Sigmoid colon (tissue), 4 donors: Measurements from ENCODE around the gene NLGN1.

Experiments
- EP300 ChIP-seq, 4 donors: sonication (generic); formaldehyde crosslinking; IDR thresholded peaks; one replicate each; pipeline ENCODE4 v1.6.1; 2017; ENCODE audit warnings: antibody characterized with exemption in 4 of 4
- TF ChIP-seq, protein P1 (sequence below), 4 experiments: fragments of 450-650 bp in 3 of 4; fragments of 200-600 bp in 1 of 4; IDR thresholded peaks; one replicate each; pipeline ENCODE4 v1.5.1; 2016 to 2019; ENCODE audit warnings: antibody characterized with exemption in 4 of 4, mild to moderate bottlenecking in 3 of 4, moderate library complexity in 2 of 4

DNA sequence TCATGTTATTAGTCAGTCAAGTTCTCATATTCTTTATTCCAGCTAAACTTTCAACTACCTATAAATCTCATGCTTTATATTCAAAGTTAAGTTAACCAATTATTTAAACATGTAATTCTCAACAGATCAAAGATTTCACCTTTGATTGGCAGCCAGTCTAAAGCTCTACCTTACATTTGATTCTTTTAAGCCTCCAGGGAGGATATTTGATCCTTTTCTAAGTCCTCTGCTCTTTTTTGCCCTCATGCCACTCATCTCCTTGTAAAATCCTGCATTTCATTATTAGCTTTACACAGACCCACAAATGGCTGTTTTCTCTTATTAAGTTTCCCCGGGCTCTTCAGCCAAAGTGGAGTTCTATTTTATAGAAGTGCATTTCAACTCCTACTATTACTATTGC is 134.1 kb downstream of the NLGN1 start:
- TF ChIP-seq, protein P1, sequence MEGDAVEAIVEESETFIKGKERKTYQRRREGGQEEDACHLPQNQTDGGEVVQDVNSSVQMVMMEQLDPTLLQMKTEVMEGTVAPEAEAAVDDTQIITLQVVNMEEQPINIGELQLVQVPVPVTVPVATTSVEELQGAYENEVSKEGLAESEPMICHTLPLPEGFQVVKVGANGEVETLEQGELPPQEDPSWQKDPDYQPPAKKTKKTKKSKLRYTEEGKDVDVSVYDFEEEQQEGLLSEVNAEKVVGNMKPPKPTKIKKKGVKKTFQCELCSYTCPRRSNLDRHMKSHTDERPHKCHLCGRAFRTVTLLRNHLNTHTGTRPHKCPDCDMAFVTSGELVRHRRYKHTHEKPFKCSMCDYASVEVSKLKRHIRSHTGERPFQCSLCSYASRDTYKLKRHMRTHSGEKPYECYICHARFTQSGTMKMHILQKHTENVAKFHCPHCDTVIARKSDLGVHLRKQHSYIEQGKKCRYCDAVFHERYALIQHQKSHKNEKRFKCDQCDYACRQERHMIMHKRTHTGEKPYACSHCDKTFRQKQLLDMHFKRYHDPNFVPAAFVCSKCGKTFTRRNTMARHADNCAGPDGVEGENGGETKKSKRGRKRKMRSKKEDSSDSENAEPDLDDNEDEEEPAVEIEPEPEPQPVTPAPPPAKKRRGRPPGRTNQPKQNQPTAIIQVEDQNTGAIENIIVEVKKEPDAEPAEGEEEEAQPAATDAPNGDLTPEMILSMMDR (IDR thresholded peaks at IDR 0.05), result no peak
- TF ChIP-seq EP300 (IDR thresholded peaks at IDR 0.05), result no peak
